H1 (cell line): ENCODE data around the gene IKZF1. TPM values are rescaled to one million over a fixed set of nuclear protein-coding genes. Genes with fewer than 3 reads are reported as not detected.

Experiments
- CTCF ChIA-PET: fragments of 300-600 bp; sonication (Branson Sonifier 250); formaldehyde crosslinking; loops from one replicate; lab custom pipeline; 2021; ENCODE audit not compliant: partially characterized antibody; lab: Charles Lee
- POLR2A ChIA-PET: fragments of 300-600 bp; sonication (Branson Sonifier 250); formaldehyde crosslinking; loops from one replicate; lab custom pipeline; 2021; ENCODE audit warnings: inconsistent platforms; ENCODE audit not compliant: partially characterized antibody; lab: Charles Lee
- DNase-seq, 2 experiments: peaks; one replicate each; pipeline versions ENCODE4 v3.0.0 to v3.0.0-alpha.2; 2010 to 2022; ENCODE audit warnings: low spot score in 2 of 2, low read depth in 1 of 2, mixed read lengths in 1 of 2
- FAIRE-seq: peaks from 2 replicates; lab custom pipeline; 2011; peaks lifted over from hg19 to GRCh38; lab: Jason Lieb, UNC
- H2AFZ ChIP-seq: 2 replicates; pipeline ENCODE4 v1.8.1; 2012; ENCODE audit warnings: low read length, inconsistent platforms
- H2AK5ac ChIP-seq: 2 replicates; pipeline ENCODE4 v1.6.1; 2013; ENCODE audit warnings: low read depth, low read length
- H2BK120ac ChIP-seq: replicated peaks from 2 replicates; pipeline ENCODE3; 2013; ENCODE audit warnings: low read depth, low read length, inconsistent platforms
- H2BK12ac ChIP-seq: 2 replicates; pipeline ENCODE4 v1.6.1; 2013; ENCODE audit warnings: low read depth, low read length
- H2BK15ac ChIP-seq: 2 replicates; pipeline ENCODE4 v1.6.1; 2013; ENCODE audit warnings: low read length
- H2BK20ac ChIP-seq: 2 replicates; pipeline ENCODE4 v1.6.1; 2013; ENCODE audit warnings: low read length
- H2BK5ac ChIP-seq: 2 replicates; pipeline ENCODE4 v1.6.1; 2013; ENCODE audit warnings: low read depth, low read length
- H3K14ac ChIP-seq: 2 replicates; pipeline ENCODE4 v1.6.1; 2013; ENCODE audit warnings: inconsistent platforms; ENCODE audit not compliant: insufficient read length
- H3K18ac ChIP-seq: 2 replicates; pipeline ENCODE4 v1.6.1; 2013; ENCODE audit warnings: low read length; ENCODE audit errors: extremely low read depth
- H3K23ac ChIP-seq: 2 replicates; pipeline ENCODE4 v1.6.1; 2013; ENCODE audit warnings: inconsistent platforms; ENCODE audit not compliant: insufficient read length
- H3K23me2 ChIP-seq: 2 replicates; pipeline ENCODE4 v1.6.1; 2013; ENCODE audit warnings: low read depth, low read length
- H3K27ac ChIP-seq: 2 replicates; pipeline ENCODE4 v1.6.1; 2011; ENCODE audit warnings: low read depth, low read length, inconsistent platforms
- H3K27me3 ChIP-seq, 4 experiments: replicated peaks in 1 of 4; 1 replicate in 1 of 4; 2 replicates in 3 of 4; pipeline versions ENCODE4 v1.6.1 to v1.8.1; 2011 to 2013; ENCODE audit warnings: low read length in 3 of 4, mild to moderate bottlenecking in 3 of 4, inconsistent platforms in 2 of 4, mixed read lengths in 2 of 4, moderate library complexity in 1 of 4; ENCODE audit not compliant: control insufficient read depth in 3 of 4, insufficient read depth in 3 of 4; ENCODE audit errors: extremely low read depth in 1 of 4
- H3K36me3 ChIP-seq, 4 experiments: 2 replicates each; pipeline versions ENCODE4 v1.6.1 to v1.8.1; 2011 to 2013; ENCODE audit warnings: mild to moderate bottlenecking in 4 of 4, low read length in 3 of 4, moderate library complexity in 2 of 4, control low read depth in 1 of 4, inconsistent platforms in 1 of 4; ENCODE audit not compliant: insufficient read depth in 4 of 4, control insufficient read depth in 2 of 4
- H3K4ac ChIP-seq: replicated peaks from 2 replicates; pipeline ENCODE3; 2013; ENCODE audit warnings: low read length, low read depth, mixed read lengths, inconsistent platforms; ENCODE audit not compliant: insufficient read length
- H3K4me1 ChIP-seq, 4 experiments: replicated peaks in 1 of 4; 1 replicate in 1 of 4; 2 replicates in 3 of 4; pipeline versions ENCODE4 v1.6.1 to v1.8.1; 2011 to 2013; ENCODE audit warnings: low read length in 3 of 4, inconsistent platforms in 2 of 4, mixed read lengths in 1 of 4; ENCODE audit not compliant: insufficient read depth in 4 of 4, control insufficient read depth in 3 of 4
- H3K4me2 ChIP-seq, 2 experiments: 2 replicates each; pipeline versions ENCODE4 v1.6.1 to v1.8.1; 2011 to 2013; ENCODE audit warnings: low read depth in 2 of 2, low read length in 2 of 2, control low read depth in 1 of 2, inconsistent platforms in 1 of 2, mild to moderate bottlenecking in 1 of 2; ENCODE audit not compliant: insufficient read depth in 1 of 2
- H3K4me3 ChIP-seq, 4 experiments: fragments of 200-600, 300-600 bp in 1 of 4; sonication (generic), shearing (Covaris generic), sonication (Bioruptor Twin) in 1 of 4; 2 replicates each; pipeline versions ENCODE4 v1.5.1 to v1.8.1; 2011 to 2016; ENCODE audit warnings: low read length in 4 of 4, low read depth in 3 of 4, control low read depth in 2 of 4, inconsistent platforms in 2 of 4, mild to moderate bottlenecking in 2 of 4, mixed read lengths in 1 of 4, moderate library complexity in 1 of 4; ENCODE audit not compliant: insufficient read depth in 2 of 4; ENCODE audit errors: extremely low read depth in 1 of 4
- H3K56ac ChIP-seq: replicated peaks from 2 replicates; pipeline ENCODE3; 2013; ENCODE audit warnings: low read depth, mild to moderate bottlenecking, mixed read lengths, low read length, inconsistent platforms; ENCODE audit not compliant: insufficient read length
- H3K79me1 ChIP-seq: 2 replicates; pipeline ENCODE4 v1.6.1; 2013; ENCODE audit warnings: low read depth, low read length, control low read depth
- H3K79me2 ChIP-seq, 2 experiments: 2 replicates each; pipeline versions ENCODE4 v1.6.1 to v1.8.1; 2012 to 2013; ENCODE audit warnings: low read length in 2 of 2, mild to moderate bottlenecking in 2 of 2, inconsistent platforms in 1 of 2; ENCODE audit not compliant: insufficient read depth in 2 of 2, control insufficient read depth in 1 of 2
- H3K9ac ChIP-seq, 4 experiments: replicated peaks in 1 of 4; 1 replicate in 1 of 4; 2 replicates in 3 of 4; pipeline versions ENCODE4 v1.6.1 to v1.8.1; 2011 to 2013; ENCODE audit warnings: low read depth in 3 of 4, low read length in 3 of 4, control low read depth in 2 of 4, mild to moderate bottlenecking in 2 of 4, moderate library complexity in 2 of 4, inconsistent platforms in 1 of 4; ENCODE audit errors: extremely low read depth in 1 of 4
- H3K9me3 ChIP-seq, 2 experiments: 2 replicates each; pipeline versions ENCODE4 v1.6.1 to v1.8.1; 2012 to 2013; ENCODE audit warnings: mild to moderate bottlenecking in 2 of 2, moderate library complexity in 2 of 2, control low read depth in 1 of 2, inconsistent platforms in 1 of 2, low read depth in 1 of 2, low read length in 1 of 2, mixed read lengths in 1 of 2; ENCODE audit not compliant: insufficient read depth in 2 of 2
- H4K20me1 ChIP-seq, 2 experiments: replicated peaks in 1 of 2; 2 replicates each; pipeline versions ENCODE3 to v1.8.1; 2011 to 2013; ENCODE audit warnings: inconsistent platforms in 2 of 2, low read length in 2 of 2, mild to moderate bottlenecking in 1 of 2; ENCODE audit not compliant: insufficient read depth in 2 of 2, control insufficient read depth in 1 of 2
- H4K5ac ChIP-seq: 2 replicates; pipeline ENCODE4 v1.6.1; 2013; ENCODE audit warnings: low read length, low read depth, mixed read lengths, inconsistent platforms; ENCODE audit not compliant: insufficient read length
- H4K8ac ChIP-seq: 2 replicates; pipeline ENCODE4 v1.8.0; 2013; ENCODE audit warnings: mild to moderate bottlenecking, moderate library complexity, low read length, inconsistent platforms; ENCODE audit not compliant: insufficient read depth; ENCODE audit errors: extremely low read depth
- H4K91ac ChIP-seq: replicated peaks from 2 replicates; pipeline ENCODE3; 2013; ENCODE audit warnings: low read length, mixed read lengths, inconsistent platforms; ENCODE audit not compliant: insufficient read length
- ASH2L ChIP-seq: fragments of 200-600, 300-600 bp; sonication (generic); IDR thresholded peaks from one replicate; pipeline ENCODE4 v1.7.1; 2017; ENCODE audit warnings: low read length
- BRCA1 ChIP-seq: IDR thresholded peaks from 2 replicates; pipeline ENCODE4 v1.6.1; 2012; ENCODE audit warnings: low read depth, low read length, improper control_type of control experiment
- HDAC6 ChIP-seq: IDR thresholded peaks from one replicate; pipeline ENCODE4 v1.7.1; 2012; ENCODE audit warnings: low read depth, mild to moderate bottlenecking, inconsistent platforms, low read length, moderate library complexity
- NRF1 ChIP-seq: IDR thresholded peaks from 2 replicates; pipeline ENCODE4 v1.6.1; 2011; ENCODE audit warnings: mild to moderate bottlenecking, low read depth, low read length, improper control_type of control experiment
- TEAD4 ChIP-seq: IDR thresholded peaks from 2 replicates; pipeline ENCODE4 v1.6.1; 2012; ENCODE audit warnings: low read depth, low read length, inconsistent platforms, mixed read lengths
- WGBS, 2 experiments: shearing (Covaris generic) in 1 of 2; methylation state at CpG; one replicate each; pipeline versions ENCODE4 v1.1.6 to v1.1.7; 2013 to 2015; ENCODE audit warnings: low lambda C conversion rate in 2 of 2, mixed read lengths in 2 of 2, inconsistent platforms in 1 of 2, low coverage in 1 of 2, missing lambda C conversion rate in 1 of 2; ENCODE audit not compliant: insufficient replicate concordance in 2 of 2, insufficient coverage in 1 of 2, insufficient read length in 1 of 2; ENCODE audit errors: extremely low coverage in 1 of 2, missing lambda C conversion rate in 1 of 2; 5-methylcytosine and 5-hydroxymethylcytosine counted together
- polyA plus RNA-seq, 7 experiments: library from polyadenylated mRNA; depleted of rRNA in 3 of 7; stranded (reverse) in 5 of 7; unstranded in 2 of 7; fragments of >200 nt in 5 of 7; fragments of 200-250 nt in 2 of 7; gene quantifications; 1 replicate in 5 of 7; 2 replicates in 1 of 7; 4 replicates in 1 of 7; pipeline versions ENCODE4 v1.2.1 to v1.2.3, GENCODE V29; 2011 to 2013; ENCODE audit warnings: missing spikeins in 2 of 7, mixed read lengths in 2 of 7
- total RNA-seq: library from RNA; stranded (reverse); fragmentation: NEBNext Ultra II Directional; extraction: Animal tissue kit (Norgen Biotek cat#: 25700); gene quantifications from 2 replicates; pipeline ENCODE4 v1.2.1, GENCODE V29; 2021

The IKZF1 gene
- total and polyA plus RNA-seq, 2 of the 8 experiments (the other 6 are each of a cell fraction or from before 2014, with no cell fraction given): 0.74 to 1.5 TPM

GRCh38 chr7:50314836-50315592 is 10.5 kb downstream of the IKZF1 start:
- H3K4me2 ChIP-seq: peak overlapping the region; percentile 34 to 53; a peak in 3 of 4 replicates
- POLR2A ChIA-PET: interaction anchor here (0.8 kb wide), 1 partner anchor 9 kb away, joined by 3 read pairs; no protein-coding TSS in a partner anchor
- FAIRE-seq: no peak

More at GRCh38 chr7:50314836-50315592, 10.5 kb downstream of the IKZF1 start:
- Histone ChIP-seq H4K20me1 (no peaks in the 10 kb centered on the region), H2BK120ac (no peak overlapping the region), H4K8ac (no peak overlapping the region; the same call in 1 of the 2 replicates), H4K5ac (no peak overlapping the region), H3K23me2 (no peaks in the 10 kb centered on the region), H3K4ac (no peak overlapping the region), H3K18ac (peak overlapping the region; percentile 36; the same call in 1 of the 2 replicates), H3K23ac (no peak overlapping the region), H3K14ac (no peak overlapping the region), H3K36me3 (no peaks in the 10 kb centered on the region), H3K79me1 (no peaks in the 10 kb centered on the region), H2AFZ (peak overlapping the region; percentile 89), H4K91ac (peak overlapping the region; percentile 1), H2BK12ac (no peak overlapping the region), H3K56ac (no peak overlapping the region), H3K9me3 (no peaks in the 10 kb centered on the region), H3K4me3 (peak overlapping the region in 1 of 4 experiments; percentile 39; a peak in 2 of 8 replicates), H2BK20ac (no peak overlapping the region; the same call in 1 of the 2 replicates), H2BK15ac (peak overlapping the region; percentile 36; the same call in 1 of the 2 replicates), H2AK5ac (no peak overlapping the region), H3K9ac (no peak overlapping the region), H3K27ac (no peak overlapping the region), H3K4me1 (peaks cover 5 to 20% (median 16%) of the 10 kb centered on the region in 4 experiments), H3K79me2 (no peaks in the 10 kb centered on the region), H3K27me3 (no peaks in the 10 kb centered on the region), H2BK5ac (no peak overlapping the region)
- whole genome bisulfite sequencing, 2 experiments: 31% methylated on average over 11 of the region's 11 CpGs; no CpG with 5 or more reads in 1 of the 2 experiments
- CTCF ChIA-PET: interaction anchor here (1.4 kb wide), 1 partner anchor 16 kb away, joined by 3 read pairs; no protein-coding TSS in a partner anchor
- TF ChIP-seq NRF1 (no peak), HDAC6 (no peak), TEAD4 (no peak), ASH2L (peak; percentile 51), BRCA1 (no peak)
- DNase-seq: peak in 1 of 2 experiments; percentile 58
